GM12874 (cell line): ENCODE measurements around the gene COA8.

ENCODE experiments used
- CTCF ChIP-seq: IDR thresholded peaks from 2 replicates; pipeline ENCODE4 v1.5.1; 2011; ENCODE audit warnings: low read depth, mild to moderate bottlenecking, control low read depth, low read length, moderate library complexity; ENCODE audit not compliant: insufficient read depth

Gene COA8

GRCh38 chr14:103574104-103574503 is 11.3 kb downstream of the COA8 start:
- TF ChIP-seq CTCF, result no peak

GRCh38 chr14:103574707-103575285 is 12.0 kb downstream of the COA8 start:
- TF ChIP-seq CTCF, result no peak

- no peak for TF ChIP-seq CTCF
Measured at GRCh38 chr14:103576371-103577024, 13.7 kb downstream of the COA8 start.

GRCh38 chr14:103578401-103579075 is 15.8 kb downstream of the COA8 start:
- TF ChIP-seq CTCF, result no peak

GRCh38 chr14:103581206-103581605 is 18.4 kb downstream of the COA8 start:
- no peak for TF ChIP-seq CTCF

GRCh38 chr14:103581954-103582703 is 19.4 kb downstream of the COA8 start:
- TF ChIP-seq CTCF, result no peak

GRCh38 chr14:103584326-103584915 is 21.7 kb downstream of the COA8 start:
- TF ChIP-seq CTCF, result no peak
